HepG2 (cell line): ENCODE results near the gene TXNL4B. TPM values are rescaled to one million over a fixed set of nuclear protein-coding genes. Genes with fewer than 3 reads are reported as not detected.
A peak's percentile ranks its signal among the peaks of the same experiment; 100 is the strongest.

Experiments
- AGO2 ChIP-seq: fragments of 200-400 bp; formaldehyde crosslinking; optimal IDR thresholded peaks from 2 replicates; pipeline ENCODE3; 2017; ENCODE audit warnings: mild to moderate bottlenecking, low read depth, low read length, moderate library complexity
- AHR ChIP-seq: IDR thresholded peaks from 2 replicates; pipeline ENCODE4 v1.6.1; 2018; ENCODE audit warnings: missing genetic modification reagents, missing compliant biosample characterization
- CEBPB ChIP-seq: IDR thresholded peaks from 2 replicates; pipeline ENCODE4 v1.6.1; 2011; ENCODE audit warnings: low read depth, low read length, improper control_type of control experiment, borderline replicate concordance
- GTF3A ChIP-seq: sonication (generic); formaldehyde crosslinking; conservative IDR thresholded peaks from 2 replicates; pipeline ENCODE4 v1.4.0; 2020; ENCODE audit warnings: mild to moderate bottlenecking, missing genetic modification reagents
- HIC2 ChIP-seq: sonication (generic); formaldehyde crosslinking; IDR thresholded peaks from 2 replicates; pipeline ENCODE4 v1.9.0; 2022; ENCODE audit warnings: low read depth, missing genetic modification reagents
- HNRNPL ChIP-seq: fragments of 200-400 bp; formaldehyde crosslinking; IDR thresholded peaks from 2 replicates; pipeline ENCODE4 v1.6.1; 2017; ENCODE audit warnings: mild to moderate bottlenecking, low read depth, low read length
- HOXA5 ChIP-seq: sonication (generic); formaldehyde crosslinking; IDR thresholded peaks from 2 replicates; pipeline ENCODE4 v1.4.0; 2020; ENCODE audit warnings: missing genetic modification reagents
- IRF2 ChIP-seq: IDR thresholded peaks from 2 replicates; pipeline ENCODE4 v1.6.1; 2018; ENCODE audit warnings: missing genetic modification reagents, missing compliant biosample characterization
- MED1 ChIP-seq: sonication (generic); formaldehyde crosslinking; IDR thresholded peaks from 2 replicates; pipeline ENCODE4 v1.4.0; 2020; ENCODE audit warnings: missing genetic modification reagents
- MTERF4 ChIP-seq: sonication (generic); formaldehyde crosslinking; IDR thresholded peaks from 2 replicates; pipeline ENCODE4 v1.8.0; 2023; ENCODE audit warnings: mild to moderate bottlenecking, missing genetic modification reagents
- SALL1 ChIP-seq: sonication (generic); formaldehyde crosslinking; IDR thresholded peaks from 2 replicates; pipeline ENCODE4 v1.8.0; 2022; ENCODE audit warnings: mild to moderate bottlenecking, missing genetic modification reagents
- TFAP4 ChIP-seq: sonication (generic); IDR thresholded peaks from 2 replicates; pipeline ENCODE4 v1.6.1; 2016; ENCODE audit warnings: low read depth, borderline replicate concordance
- THRA ChIP-seq: sonication (generic); formaldehyde crosslinking; IDR thresholded peaks from 2 replicates; pipeline ENCODE4 v1.4.0; 2020; ENCODE audit warnings: missing genetic modification reagents, borderline replicate concordance
- ZBTB2 ChIP-seq: sonication (generic); formaldehyde crosslinking; IDR thresholded peaks from 2 replicates; pipeline ENCODE4 v1.8.0; 2022; ENCODE audit warnings: low read depth, missing genetic modification reagents
- ZNF232 ChIP-seq: sonication (generic); formaldehyde crosslinking; IDR thresholded peaks from 2 replicates; pipeline ENCODE4 v1.4.0; 2020; ENCODE audit warnings: missing genetic modification reagents, borderline replicate concordance
- ZNF282 ChIP-seq: fragments of 450-650 bp; IDR thresholded peaks from 2 replicates; pipeline ENCODE4 v1.6.1; 2018; ENCODE audit not compliant: partially characterized antibody
- ZNF292 ChIP-seq: sonication (generic); formaldehyde crosslinking; IDR thresholded peaks from 2 replicates; pipeline ENCODE4 v1.8.1; 2022; ENCODE audit warnings: mild to moderate bottlenecking, low read depth, missing genetic modification reagents, borderline replicate concordance
- ZNF326 ChIP-seq: sonication (generic); formaldehyde crosslinking; IDR thresholded peaks from 2 replicates; pipeline ENCODE4 v1.4.0; 2020; ENCODE audit warnings: missing genetic modification reagents, borderline replicate concordance
- ZNF331 ChIP-seq: sonication (generic); formaldehyde crosslinking; IDR thresholded peaks from 2 replicates; pipeline ENCODE4 v1.4.0; 2020; ENCODE audit warnings: missing genetic modification reagents
- ZNF510 ChIP-seq: sonication (generic); formaldehyde crosslinking; IDR thresholded peaks from 2 replicates; pipeline ENCODE4 v1.4.0; 2020; ENCODE audit warnings: low read depth, mild to moderate bottlenecking, missing genetic modification reagents
- ZNF549 ChIP-seq: sonication (generic); formaldehyde crosslinking; IDR thresholded peaks from 2 replicates; pipeline ENCODE4 v1.5.0; 2020; ENCODE audit warnings: missing genetic modification reagents
- ZNF629 ChIP-seq: sonication (generic); formaldehyde crosslinking; conservative IDR thresholded peaks from 2 replicates; pipeline ENCODE4 v1.5.0; 2020; ENCODE audit warnings: missing genetic modification reagents
- polyA plus RNA-seq, 8 experiments: library from polyadenylated mRNA; depleted of rRNA in 3 of 8; stranded (reverse) in 7 of 8; unstranded in 1 of 8; fragments of >200 nt; fragmentation: Illumina TruSeq in 4 of 8; extraction: Trizol in 4 of 8; gene quantifications; 2 replicates each; pipeline versions ENCODE4 v1.2.1 to v1.2.3, GENCODE V29; 2011 to 2016; ENCODE audit warnings: low read depth in 4 of 8, missing spikeins in 1 of 8, mixed read lengths in 1 of 8; ENCODE audit not compliant: insufficient read depth in 1 of 8
- total RNA-seq, 5 experiments: library from RNA; depleted of rRNA; stranded (reverse); fragments of >200 nt; fragmentation: Illumina TruSeq; extraction: Trizol; gene quantifications; 2 replicates each; pipeline ENCODE4 v1.2.3, GENCODE V29; 2016; ENCODE audit warnings: low read depth in 1 of 5

The TXNL4B gene
- total and polyA plus RNA-seq, 2 of the 13 experiments (the other 11 are each of a cell fraction or from before 2014, with no cell fraction given), result 17.4 to 18.3 TPM

GRCh38 chr16:72042157-72042660 lies 51.2 kb downstream of the TXNL4B start (continued):
- TF ChIP-seq THRA (CRISPR knock-in tag), result peak; percentile 40; the same call in 1 of the 2 replicates
- 0 out of 2 replicates have a peak, but pooled peaks have one; percentile 38 for TF ChIP-seq HOXA5 (CRISPR knock-in tag)
- TF ChIP-seq GTF3A, result no peak
- no peak for TF ChIP-seq HNRNPL
- TF ChIP-seq SALL1 (CRISPR knock-in tag), result peak; percentile 59
- TF ChIP-seq ZNF292 (CRISPR knock-in tag), result peak; percentile 66; the same call in 1 of the 2 replicates
- TF ChIP-seq MTERF4 (CRISPR knock-in tag), result 0 out of 2 replicates have a peak, but pooled peaks have one; percentile 24
- TF ChIP-seq TFAP4, result no peak
- peak; percentile 45; the same call in 1 of the 2 replicates for TF ChIP-seq ZNF331 (CRISPR knock-in tag)
- TF ChIP-seq ZNF510 (CRISPR knock-in tag), result no peak
- TF ChIP-seq IRF2 (CRISPR knock-in tag), result 0 out of 2 replicates have a peak, but pooled peaks have one; percentile 37
- TF ChIP-seq ZBTB2 (CRISPR knock-in tag), result no peak
- TF ChIP-seq AGO2, result no peak
- no peak for TF ChIP-seq ZNF549 (CRISPR knock-in tag)
- TF ChIP-seq ZNF282, result no peak
- TF ChIP-seq AHR (CRISPR knock-in tag), result no peak
- TF ChIP-seq MED1 (CRISPR knock-in tag), result peak; percentile 54; the same call in 1 of the 2 replicates
- TF ChIP-seq ZNF232, result 0 out of 2 replicates have a peak, but pooled peaks have one; percentile 21
- TF ChIP-seq HIC2, result peak; percentile 82
- TF ChIP-seq ZNF326 (CRISPR knock-in tag), result no peak
- TF ChIP-seq CEBPB, result peak; percentile 35; the same call in 1 of the 2 replicates
- 0 out of 2 replicates have a peak, but pooled peaks have one; percentile 11 for TF ChIP-seq ZNF629
